ENCODE measurements around the gene DLGAP1. TPM values are rescaled to one million over a fixed set of nuclear protein-coding genes. Genes with fewer than 3 reads are reported as not detected.

DLGAP1 gene
- total and polyA plus RNA-seq, 2 of the 8 experiments (the other 6 are each of a cell fraction or from before 2014, with no cell fraction given), result 11.8 to 16.9 TPM

DNA sequence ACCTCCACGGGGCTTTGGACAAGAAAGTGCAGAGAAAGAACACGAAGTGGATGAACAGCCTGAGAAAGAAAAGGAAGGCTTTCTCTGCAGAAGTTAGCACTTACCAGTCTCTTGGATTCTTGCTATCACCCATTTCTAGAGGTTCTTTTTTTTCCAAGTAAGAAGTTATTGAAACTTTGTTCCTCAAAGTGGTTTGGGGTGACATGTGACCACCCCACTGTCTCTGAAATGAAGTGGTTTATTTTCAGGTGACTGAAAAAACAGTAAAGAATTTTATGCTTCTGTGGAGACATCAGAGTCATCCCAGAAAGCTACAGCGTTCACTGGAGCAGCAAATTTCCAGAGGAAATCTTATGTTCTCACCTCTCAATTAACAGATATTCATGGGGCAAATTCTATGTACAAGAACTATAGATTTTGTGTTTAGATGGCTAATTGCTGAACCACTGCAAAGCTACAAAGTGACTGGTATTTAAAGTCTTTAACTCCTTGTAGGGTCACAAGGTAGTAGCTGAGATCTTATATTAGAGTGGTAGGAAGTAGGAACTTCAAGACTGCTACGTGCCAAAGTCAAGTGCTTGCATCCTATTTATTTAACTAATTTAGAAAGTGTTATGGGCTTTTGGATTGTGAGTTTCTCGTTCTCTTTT, 737.6 kb downstream of the DLGAP1 start (continued):
- TF ChIP-seq EP300 (IDR thresholded peaks at IDR 0.05; ENCODE audit: borderline replicate concordance in 1 of 2, low read depth in 2 of 2, low read length in 2 of 2) (no peak), SRF (IDR thresholded peaks at IDR 0.05; ENCODE audit: low read depth, low read length) (no peak), SIX5 (IDR thresholded peaks at IDR 0.05; ENCODE audit: low read depth, low read length) (no peak), CBX5 (IDR thresholded peaks at IDR 0.05; ENCODE audit: low read depth, low read length) (no peak)
